Measurements from ENCODE around the gene PSMD8.
A peak's percentile ranks its signal among the peaks of the same experiment; 100 is the strongest.
"Not testable (repeated sequence)": the region's sequence is repeated elsewhere in the genome, so short reads cannot be mapped to it uniquely, and the experiment has no call there.

The PSMD8 gene

DNA sequence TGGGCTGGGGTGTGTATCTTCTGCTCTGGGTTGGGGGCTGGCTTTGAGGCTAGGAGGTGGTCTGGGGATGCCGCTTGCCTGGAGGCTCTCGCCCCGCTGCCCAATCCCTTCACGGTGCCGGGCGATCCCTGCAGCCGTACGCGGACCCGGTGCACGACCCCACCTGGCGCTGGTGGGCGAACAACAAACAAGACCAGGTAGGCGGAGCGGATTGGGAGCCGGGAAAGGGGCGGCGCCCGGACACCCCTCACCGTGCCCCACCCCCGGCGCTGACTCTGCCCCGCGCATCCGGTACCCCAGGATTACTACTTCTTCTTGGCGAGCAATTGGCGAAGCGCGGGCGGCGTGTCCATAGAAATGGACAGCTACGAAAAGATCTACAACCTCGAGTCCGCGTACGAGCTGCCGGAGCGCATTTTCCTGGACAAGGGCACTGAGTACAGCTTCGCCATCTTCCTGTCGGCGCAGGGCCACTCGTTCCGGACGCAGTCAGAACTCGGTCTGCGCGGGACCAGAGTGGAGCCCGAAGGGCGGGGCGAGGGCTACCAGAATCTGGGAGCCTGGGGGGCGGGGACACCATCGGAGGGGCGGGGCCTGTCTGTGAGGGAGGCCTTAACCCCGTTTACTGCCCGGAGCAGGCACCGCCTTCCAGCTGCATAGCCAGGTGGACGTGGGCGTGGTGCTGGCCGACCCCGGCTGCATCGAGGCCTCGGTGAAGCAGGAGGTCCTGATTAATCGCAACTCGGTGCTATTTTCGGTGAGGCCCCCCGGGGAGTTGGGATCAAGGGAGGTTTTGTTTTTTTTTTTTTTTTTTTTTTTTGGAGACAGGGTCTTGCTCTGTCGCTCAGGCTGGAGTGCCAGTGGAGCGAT is 12.1 kb upstream of the PSMD8 start:
- DNase-seq (ENCODE audit: low read depth, low spot score) = peak; percentile 67

DNA sequence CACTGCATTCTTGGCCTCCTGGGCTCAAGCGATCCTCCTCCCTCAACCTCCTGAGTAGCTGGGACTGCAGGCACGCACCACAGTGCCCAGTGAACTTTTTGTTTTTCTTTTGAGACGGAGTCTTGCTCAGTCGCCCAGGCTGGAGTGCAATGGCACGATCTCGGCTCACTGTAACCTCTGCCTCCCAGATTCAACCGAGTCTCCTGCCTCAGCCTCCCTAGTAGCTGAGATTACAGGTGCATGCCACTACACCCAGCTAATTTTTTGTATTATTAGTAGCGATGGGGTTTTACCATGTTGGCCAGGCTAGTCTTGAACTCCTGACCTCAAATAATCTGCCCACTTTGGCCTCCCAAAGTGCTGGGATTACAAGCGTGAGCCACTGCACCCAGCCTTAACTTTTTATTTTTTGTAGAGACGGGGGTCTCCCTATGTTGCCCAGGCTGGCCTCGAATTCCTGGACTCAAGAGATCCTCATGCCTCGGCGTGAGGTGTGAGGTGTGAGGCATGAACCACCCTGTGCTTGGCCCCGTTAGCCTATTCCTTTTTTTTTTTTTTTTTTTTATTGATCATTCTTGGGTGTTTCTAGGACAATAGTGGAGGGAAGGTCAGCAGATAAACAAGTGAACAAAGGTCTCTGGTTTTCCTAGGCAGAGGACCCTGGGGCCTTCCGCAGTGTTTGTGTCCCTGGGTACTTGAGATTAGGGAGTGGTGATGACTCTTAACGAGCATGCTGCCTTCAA is 11.3 kb upstream of the PSMD8 start:
- not testable (repeated sequence) for DNase-seq (ENCODE audit: low read depth, low spot score)

DNA sequence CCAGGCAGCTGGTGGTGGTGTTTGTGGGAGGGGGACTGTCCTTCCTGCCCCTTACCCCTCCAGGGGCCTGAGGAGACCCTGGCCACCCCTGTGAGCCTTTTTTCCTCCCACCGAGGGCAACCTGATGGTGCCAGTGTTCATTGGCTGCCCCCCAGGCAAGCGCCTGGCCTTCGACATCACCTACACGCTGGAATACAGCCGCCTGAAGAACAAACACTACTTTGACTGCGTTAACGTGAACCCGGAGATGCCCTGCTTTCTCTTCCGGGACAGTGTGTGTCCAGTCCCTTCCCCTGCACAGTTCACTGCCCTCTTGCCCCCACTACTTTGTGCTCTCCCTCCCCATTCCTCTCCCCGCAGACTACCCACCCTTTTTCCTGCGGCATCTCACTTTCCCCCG is 7.3 kb upstream of the PSMD8 start:
- DNase-seq (ENCODE audit: low read depth, low spot score) = no peak

DNA sequence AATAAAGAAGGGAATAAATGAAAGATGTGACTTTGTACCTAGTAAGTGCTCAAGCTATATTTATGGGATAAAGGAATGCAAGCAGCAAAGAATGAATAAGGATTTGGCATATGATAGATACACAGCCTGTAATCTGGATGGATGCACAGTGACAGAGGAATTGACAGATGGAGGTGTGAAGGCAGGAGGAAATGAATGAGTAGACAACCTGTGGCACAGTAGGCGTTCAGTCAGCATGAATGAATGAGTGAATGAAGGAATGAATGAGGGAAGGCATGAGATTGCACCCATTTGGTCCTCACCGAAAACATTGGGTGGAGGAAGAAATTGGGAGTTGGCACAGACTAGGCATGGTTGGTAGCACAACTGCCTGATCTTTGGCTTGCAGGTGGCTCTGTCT is 4.8 kb upstream of the PSMD8 start:
- no peak for DNase-seq (ENCODE audit: low read depth, low spot score)

DNA sequence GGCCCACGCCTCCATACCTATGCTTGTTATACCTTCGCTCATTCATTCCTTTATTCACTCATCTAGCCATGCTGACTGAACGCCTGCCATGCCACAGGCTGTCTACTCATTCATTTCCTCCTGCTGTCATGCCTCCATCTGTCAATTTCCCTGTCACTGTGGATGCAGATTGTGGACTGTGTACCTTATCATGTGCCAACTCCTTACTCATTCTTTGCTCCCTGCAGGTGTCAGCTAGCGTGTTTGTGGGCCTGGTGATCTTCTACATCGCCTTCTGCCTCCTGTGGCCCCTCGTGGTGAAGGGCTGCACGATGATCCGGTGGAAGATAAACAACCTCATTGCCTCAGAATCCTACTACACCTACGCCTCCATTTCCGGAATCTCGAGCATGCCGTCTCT is 4.1 kb upstream of the PSMD8 start:
- DNase-seq (ENCODE audit: low read depth, low spot score) = no peak

GRCh38 chr19:38371081-38371480 is 3.3 kb upstream of the PSMD8 start:
- no peak for DNase-seq (ENCODE audit: low read depth, low spot score)

GRCh38 chr19:38373907-38374331 is 452 bp upstream of the PSMD8 start:
- no peak for DNase-seq (ENCODE audit: low read depth, low spot score)

DNA sequence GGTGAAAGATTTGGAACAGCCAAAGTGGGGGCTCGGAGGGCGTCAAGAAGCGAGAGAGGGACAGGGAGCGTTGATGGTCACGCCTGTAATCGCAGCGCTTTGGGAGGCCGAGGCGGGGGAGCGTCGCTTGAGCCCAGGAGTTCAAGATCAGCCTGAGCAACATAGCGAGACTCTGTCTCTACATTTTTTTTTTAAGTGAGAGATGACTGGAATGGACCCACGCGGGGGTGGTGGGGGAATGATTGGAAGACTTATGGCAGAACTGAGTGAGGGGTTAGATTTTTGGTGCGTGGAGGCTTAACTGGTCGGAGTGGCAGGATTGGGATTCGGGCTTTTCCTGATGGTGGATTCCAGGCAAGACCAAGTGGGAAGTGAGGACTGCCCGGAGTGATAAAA is 725 bp downstream of the PSMD8 start:
- DNase-seq (ENCODE audit: low read depth, low spot score) = no peak

- no peak for DNase-seq (ENCODE audit: low read depth, low spot score)
Measured at GRCh38 chr19:38375748-38376147, 1.4 kb downstream of the PSMD8 start.

DNA sequence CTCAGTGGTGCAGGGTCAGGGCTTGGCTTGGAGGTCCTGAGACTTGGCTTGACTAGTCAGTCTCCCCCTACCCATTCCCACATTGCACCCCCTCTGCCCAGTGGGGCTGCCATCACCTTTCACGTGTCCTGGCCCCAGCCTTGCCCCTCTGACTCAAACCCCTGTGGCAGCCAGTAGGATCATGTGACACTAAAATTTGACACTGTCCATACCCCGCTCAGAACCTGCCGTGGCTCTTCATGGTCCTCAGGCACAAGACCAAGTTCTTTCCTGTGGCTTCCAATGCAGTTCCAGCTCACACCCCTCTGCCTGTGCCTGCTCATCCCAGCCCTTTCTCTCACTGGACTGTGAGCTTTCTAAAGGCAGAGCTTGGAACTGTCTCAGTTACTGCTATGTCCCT is 2.2 kb downstream of the PSMD8 start:
- no peak for DNase-seq (ENCODE audit: low read depth, low spot score)

- DNase-seq (ENCODE audit: low read depth, low spot score) = no peak
Measured at GRCh38 chr19:38377052-38377451, 2.7 kb downstream of the PSMD8 start.

DNA sequence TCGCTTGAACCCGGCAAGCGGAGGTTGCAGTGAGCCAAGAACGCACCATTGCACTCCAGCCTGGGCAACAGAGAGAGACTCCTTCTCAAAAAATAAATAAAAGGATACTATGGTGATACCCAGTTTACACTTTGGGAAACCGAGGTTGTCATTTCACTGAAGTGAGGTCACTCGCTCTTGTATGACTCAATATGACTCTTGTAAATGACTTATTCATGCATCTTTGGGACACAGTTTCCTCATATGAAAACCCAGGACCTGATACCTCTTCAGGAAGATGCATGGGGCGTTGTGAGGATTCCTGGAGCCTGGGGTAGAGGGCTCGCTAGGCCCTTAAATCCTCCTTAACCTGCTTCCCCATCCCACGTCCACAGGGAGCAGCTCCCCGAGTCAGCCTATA is 4.5 kb downstream of the PSMD8 start:
- no peak for DNase-seq (ENCODE audit: low read depth, low spot score)

DNA sequence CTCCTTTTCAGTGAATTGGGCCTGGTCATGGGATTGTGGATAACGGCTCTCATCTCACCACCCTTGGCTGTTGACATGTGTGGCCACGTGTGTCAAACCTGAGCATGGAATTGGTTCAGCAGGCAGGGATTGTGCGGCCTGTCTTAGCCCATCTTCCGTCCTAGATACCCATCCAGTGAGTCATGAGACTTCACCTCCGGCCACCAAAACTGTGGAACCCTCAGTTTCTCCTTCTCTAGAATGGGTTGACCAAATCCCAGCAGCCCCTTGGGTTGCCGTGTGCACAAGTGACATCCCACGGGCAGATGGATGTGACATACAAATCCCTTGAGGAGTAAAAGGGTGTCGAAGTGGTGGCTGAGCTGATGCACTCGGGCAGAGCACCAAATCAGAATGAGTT is 6.8 kb downstream of the PSMD8 start:
- no peak for DNase-seq (ENCODE audit: low read depth, low spot score)

GRCh38 chr19:38383184-38383583 is 8.8 kb downstream of the PSMD8 start:
- no peak for DNase-seq (ENCODE audit: low read depth, low spot score)

DNA sequence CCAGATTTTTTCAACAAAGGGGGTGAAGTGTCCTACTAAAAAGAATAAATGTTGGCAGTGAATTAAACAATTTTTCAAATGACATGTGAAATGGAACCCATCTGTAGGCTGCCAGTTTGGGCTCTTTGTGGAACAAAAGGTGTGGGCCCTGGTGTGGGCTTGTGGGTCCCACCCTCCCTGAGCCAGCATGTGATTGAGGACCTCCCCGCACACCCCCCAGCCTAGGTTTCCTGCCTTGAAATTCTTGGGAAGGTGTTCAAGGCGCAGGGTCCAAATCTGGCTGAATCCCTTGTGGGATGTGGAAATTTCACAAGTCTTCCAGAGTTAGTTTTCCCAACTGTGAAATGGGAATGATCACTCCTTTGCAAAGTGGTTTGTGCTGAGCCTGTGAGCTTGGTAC is 9.4 kb downstream of the PSMD8 start:
- DNase-seq (ENCODE audit: low read depth, low spot score) = no peak

- DNase-seq (ENCODE audit: low read depth, low spot score) = peak; percentile 56
Measured at GRCh38 chr19:38384209-38385027, 10.0 kb downstream of the PSMD8 start.

GRCh38 chr19:38385057-38385803 is 10.9 kb downstream of the PSMD8 start:
- no peak for DNase-seq (ENCODE audit: low read depth, low spot score)

DNA sequence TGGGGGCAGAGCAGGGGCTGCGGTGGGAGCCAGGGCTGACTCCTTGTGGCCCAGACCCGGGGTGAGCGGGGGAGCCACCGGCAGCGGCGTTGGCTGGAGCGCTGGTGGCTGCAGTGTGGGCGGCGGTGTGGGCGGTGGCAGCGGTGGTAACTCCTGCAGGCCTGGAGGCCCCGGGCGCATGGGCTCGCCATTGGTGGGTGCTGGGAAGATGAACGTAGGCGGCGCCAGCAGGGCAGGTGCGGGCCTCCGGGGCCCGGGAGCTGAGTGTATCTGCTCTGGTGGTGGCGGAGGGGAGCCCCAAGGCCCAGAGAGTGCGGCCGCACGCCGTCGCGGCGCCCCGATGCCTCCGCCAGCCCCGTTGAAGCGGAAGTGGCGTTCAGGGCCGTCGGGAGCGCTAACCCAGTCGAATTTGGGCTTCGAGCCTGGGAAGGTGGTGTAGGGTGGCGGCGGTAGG is 11.5 kb downstream of the PSMD8 start:
- no peak for DNase-seq (ENCODE audit: low read depth, low spot score)

DNA sequence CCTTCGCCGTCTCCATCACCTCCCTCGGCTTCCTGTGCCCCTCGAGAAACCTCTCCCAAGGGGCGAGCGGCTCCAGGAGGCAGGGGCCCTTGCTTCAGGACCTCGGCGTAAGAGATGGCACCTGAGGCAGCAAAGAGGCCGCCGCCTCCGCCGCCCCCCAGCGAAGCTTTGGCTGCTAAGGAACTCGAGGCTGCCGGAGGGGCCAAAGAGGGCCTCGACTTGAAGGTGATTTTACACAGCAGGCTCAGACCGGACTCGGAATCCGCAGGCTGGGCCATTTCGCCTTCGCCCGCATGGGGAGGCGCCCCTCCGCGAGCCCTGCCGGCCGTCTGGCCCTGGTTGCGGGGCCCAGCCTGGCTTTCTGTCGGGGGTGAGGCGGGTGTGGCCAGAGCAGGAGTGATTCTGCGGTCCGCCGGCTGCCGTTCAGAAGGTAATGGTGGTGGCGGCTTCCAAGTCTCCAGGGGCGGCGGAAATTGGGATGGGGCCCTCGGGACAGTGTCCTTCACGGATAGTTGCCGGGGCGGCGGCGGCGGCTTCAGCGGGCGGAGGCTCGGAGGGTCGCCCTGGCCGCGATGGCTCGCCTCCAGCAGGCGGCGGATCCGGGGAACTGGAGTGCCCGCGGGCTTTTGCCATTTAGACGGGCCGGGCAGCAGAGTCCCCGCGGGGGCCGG is 12.1 kb downstream of the PSMD8 start:
- no peak for DNase-seq (ENCODE audit: low read depth, low spot score)

- no peak for DNase-seq (ENCODE audit: low read depth, low spot score)
Measured at GRCh38 chr19:38386971-38387549, 12.7 kb downstream of the PSMD8 start.
